ENCODE data around the gene PTPRN2.

The PTPRN2 gene

DNA sequence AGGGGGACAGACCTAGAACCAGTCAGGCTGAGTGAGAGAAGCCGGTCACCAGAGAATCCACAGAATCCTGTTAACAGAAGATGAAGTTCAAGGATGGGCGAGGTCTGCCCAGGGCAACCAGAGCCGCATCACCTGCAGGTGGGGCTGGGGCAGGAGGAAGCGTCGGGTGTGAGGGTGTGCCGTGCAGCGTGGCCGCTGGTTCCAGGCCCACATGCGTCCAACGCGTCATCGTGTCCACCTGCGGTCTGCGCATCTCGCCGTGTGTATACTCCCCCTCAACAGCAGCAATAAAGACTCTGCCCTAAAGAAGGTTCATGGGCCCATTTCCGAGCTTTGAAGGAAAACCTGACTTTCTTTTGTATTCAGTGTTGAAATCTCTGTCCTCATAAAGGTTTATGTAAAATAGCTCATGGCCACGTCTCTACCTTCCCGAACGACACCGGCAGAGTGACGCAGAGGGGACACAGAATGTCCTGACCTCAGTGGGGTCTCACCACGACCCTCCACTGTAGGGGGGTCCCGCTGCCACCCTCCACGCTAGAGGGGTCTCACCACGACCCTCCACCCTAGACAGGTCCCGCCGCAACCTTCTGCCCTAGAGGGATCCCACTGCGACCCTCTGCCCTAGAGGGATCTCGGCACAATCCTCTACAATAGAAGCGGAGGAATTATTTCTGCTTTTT is 446.9 kb downstream of the PTPRN2 start:
- no peak for DNase-seq (ENCODE audit: low read depth in 2 of 2)

DNA sequence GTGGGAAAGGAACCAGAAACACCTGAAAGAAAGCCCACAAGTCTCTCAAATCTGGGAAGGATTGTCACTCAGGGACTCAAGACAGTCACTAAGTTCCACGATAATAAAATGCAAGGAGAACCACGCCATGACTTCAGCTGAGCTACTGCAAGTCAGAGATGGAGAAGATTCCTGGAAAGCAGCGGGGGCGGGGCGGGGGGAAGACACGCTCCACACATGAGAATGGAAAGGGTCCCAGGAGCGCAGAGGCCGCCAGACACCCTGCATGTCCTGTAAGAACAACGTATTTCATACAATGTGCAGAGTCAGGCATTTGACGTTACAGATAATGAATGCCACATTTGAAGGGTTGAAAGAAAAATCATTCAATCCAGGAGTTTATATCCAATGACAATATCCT is 448.1 kb downstream of the PTPRN2 start:
- no peak for DNase-seq (ENCODE audit: low read depth in 2 of 2)

DNA sequence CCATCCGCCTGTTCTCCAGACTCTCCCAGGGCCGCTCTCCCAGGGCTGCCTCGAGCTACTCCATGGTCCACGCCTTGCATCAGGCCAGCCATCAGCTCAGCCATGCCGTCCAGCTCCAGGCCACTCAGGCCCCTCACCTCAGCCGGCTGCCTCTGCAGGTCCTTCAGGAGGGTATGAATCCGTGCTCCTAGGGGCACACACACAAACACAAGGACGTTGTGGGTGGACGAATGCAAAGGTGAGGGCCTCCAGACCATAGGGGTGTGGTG is 449.4 kb downstream of the PTPRN2 start:
- no peak for DNase-seq (ENCODE audit: low read depth in 2 of 2)

DNA sequence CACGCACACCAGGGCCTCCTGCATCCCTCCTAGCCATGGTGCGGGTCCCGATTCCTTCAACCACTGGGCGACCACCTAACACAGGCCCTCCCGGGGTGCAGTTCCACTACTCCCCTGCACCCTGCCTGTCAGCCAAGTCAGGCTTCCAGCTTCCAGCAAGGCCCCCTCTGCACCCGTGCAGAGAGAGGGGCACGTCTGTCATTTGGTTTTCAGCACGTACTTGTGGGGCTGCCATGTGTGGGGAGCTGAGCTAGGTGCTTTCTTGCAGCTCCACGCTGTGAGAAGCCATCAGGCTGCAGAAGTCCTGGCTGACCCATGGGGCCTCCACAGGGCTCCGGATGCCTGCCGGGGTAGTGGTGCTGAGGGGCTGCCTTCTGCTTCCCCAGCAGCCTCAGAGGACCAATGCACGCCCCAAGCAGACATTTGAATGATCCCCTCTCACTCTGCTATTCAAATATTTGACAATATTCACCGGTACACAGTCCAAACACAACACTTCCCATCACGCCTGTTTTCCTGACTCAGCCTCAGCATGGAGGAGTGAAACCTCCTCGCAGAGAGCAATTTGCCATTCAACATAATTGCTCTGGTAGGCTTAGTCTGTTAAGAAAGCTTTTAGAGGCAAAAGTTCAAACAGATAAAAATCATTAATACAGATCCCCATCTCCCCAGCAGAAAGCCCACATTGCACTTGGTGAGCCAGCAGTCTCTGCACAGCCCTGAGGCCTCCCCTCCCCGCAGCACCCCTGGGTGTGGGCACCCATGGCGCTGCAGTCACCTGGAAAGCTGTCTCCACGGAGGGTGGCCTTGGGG is 449.9 kb downstream of the PTPRN2 start:
- DNase-seq (ENCODE audit: low read depth in 2 of 2): no peak

DNA sequence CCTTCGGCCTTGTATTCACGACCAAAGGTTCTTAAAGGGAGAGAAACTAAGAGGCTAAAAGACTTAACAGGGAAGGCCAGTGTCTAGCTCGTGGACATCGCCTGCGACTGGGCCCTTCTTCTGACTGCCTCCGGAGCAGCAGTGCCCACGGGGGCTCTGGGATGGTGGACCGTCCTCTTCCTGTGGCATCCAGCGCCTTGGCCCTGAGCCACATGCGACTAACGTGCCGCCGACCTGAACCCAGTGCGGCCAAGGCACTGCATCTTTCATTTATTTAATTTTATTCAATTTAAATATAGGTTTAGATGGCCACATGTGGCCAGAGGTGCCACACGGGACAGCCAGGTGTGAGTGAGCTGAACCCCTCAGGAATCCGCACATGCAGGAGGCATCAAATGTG is 451.7 kb downstream of the PTPRN2 start:
- no peak for DNase-seq (ENCODE audit: low read depth in 2 of 2)

DNA sequence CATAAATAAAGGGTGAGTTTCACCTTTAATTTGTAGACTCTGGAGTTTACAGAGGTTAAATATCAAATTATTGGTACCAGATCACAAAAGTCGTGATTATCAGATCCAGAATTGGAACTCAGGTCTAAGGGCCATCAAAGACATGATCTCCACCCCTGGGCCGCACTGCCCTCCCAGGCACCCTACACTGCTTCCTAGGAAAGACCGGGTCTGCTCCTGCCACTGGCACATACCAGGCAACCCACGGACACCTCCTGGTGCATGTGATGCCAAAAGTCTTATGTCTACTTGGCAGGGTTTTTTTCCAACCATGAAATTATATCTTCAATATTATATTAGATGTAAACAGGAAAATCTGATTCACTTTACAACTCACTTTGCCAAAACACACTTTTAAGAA is 452.8 kb downstream of the PTPRN2 start:
- no peak for DNase-seq (ENCODE audit: low read depth in 2 of 2)

DNA sequence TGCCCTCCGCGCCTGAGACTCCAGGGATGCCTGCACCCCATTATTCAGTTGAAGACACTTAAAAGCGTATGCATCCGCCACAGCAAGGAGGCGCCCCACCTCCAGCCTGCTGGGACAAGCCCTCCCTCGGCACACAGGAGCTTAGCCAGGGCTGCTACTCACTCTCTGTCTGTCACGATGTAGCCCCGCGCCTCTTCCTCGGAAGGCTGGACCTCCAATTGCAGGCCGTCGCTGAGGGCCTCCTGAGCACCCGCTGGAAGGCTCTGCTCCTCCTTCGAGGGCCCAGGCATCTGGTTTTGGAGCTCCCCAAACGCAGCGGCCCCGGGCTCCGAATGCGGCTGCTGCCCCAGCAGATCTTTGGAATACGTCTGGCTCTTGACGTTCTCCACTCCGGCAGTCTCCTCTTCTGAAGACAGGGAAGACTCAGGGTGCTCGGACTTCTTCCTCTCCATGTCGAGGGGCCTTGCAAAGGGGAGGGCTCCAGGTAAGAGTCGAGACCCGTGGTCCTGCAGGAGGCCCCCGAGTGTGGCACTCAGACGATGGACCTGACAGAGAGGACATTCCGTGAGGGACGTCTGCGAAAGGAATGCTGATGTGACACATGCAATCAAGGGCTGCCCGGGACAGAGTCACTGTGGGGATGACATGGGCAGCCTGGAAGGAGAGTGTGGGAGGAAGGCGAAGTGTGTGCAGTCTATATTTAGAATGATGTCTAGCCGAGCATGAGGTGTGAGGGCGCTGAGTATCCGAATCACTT is 453.9 kb downstream of the PTPRN2 start:
- DNase-seq (ENCODE audit: low read depth in 2 of 2): no peak

DNA sequence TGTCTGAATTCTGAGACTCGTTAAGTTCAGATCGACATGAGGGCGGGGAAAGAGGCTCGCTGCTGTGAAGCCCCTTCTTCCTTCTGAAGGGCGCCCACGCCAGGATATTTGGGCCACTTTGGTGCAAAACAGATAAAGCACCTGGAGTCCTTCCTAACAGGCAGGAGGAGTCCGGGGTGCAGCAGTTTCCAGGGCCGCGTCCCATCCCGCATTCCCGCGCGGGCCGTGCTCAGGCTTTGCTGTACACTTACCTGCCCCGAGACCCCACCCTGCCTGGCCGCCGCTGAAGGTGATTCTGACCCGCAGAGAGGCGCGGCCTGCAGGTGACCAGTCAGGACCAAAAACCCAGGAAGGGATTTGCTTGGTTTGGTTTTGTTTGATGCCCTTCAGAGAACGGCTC is 454.6 kb downstream of the PTPRN2 start:
- no peak for DNase-seq (ENCODE audit: low read depth in 2 of 2)

DNA sequence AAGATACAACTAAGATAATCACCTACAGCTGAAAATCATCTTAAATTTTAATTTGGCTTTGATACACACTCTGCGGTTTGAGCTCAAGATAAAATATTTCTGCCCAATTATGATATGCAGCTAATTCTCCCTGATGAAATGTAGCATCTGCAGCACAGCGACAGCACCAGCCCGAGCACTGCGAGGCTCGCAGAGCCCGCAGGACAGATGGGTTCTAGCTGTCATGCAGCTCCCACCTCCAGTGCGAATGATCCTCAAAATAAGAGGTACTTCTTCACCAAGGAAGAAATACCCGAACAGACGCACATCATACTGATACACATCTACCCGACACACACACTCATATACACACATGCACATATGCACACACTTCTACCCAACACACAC is 457.6 kb downstream of the PTPRN2 start:
- DNase-seq (ENCODE audit: low read depth in 2 of 2): no peak

DNA sequence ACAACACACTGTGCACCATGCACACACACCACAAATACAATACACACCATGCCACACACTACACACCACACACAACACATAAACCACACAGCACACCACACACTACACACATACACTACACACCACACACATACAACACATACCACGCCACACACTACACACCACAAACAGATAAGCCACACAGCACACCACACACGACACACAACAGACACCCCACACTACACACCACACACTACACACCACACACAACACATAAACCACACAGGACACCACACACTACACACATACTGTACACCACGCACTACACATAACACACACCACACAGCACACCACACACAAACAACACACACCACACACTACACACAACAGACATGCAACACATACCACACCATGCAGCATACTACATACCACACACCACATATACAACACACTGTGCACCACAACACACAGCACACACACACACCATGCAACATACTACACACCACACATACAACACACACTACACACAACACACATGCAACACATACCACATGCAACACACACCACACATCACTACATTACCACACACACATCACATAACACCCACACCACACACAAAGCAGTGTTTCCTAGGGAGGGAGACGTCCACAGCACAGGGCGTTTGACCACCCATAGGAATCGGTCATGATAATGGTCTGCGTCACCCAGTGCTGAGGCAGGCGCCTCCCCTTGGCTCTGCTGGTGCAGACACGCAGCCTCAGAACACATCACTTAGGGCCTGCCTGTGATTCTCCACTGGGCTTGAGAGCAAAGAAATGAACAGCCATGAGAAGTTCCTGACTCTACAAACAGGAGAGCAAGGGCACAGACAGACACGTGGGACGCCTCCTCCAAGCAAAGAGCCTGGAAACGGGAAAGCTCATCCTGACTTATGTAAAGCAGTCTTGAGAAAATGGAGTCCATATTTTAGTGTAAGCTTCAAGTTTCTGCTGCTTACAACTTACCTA is 458.3 kb downstream of the PTPRN2 start:
- no peak for DNase-seq (ENCODE audit: low read depth in 2 of 2)

DNA sequence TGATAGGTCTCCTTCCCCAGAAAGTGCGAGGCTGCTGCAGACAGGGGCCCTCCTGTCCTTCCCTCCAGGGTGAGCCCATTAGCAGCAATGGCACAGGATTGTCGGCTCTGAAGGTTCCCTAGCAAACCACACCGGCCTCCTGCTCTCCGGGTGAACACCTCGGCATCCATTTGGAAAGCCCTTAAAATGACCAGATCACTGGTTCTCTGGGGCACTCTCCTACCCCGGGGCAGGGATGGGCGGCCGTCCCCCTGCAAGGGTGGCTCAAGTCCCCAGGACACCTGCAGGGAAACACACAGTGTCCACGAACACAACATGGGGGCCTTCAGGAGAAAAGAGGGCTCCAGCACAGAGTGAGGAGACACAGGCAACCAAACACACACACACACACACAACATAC is 459.1 kb downstream of the PTPRN2 start:
- no peak for DNase-seq (ENCODE audit: low read depth in 2 of 2)

DNA sequence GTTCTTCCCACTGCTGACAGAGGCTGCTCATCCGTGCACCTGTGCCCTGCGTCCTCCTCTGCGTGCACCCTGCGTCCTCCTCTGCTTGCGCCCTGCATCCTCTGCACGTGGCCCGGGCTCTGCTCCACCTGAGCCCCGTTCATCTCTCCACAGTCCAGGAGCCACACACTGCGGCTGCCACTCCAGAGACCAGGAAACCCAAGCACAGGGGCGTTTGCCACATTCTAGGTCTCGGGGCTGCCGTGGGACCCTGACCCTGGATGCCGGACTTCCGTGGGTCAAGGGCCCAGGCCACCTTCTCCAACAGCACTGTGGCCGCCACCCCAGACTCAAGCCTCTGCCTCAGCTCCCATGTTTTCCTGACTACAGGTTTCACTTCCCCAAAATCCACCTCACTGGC is 460.4 kb downstream of the PTPRN2 start:
- DNase-seq (ENCODE audit: low read depth in 2 of 2): no peak

DNA sequence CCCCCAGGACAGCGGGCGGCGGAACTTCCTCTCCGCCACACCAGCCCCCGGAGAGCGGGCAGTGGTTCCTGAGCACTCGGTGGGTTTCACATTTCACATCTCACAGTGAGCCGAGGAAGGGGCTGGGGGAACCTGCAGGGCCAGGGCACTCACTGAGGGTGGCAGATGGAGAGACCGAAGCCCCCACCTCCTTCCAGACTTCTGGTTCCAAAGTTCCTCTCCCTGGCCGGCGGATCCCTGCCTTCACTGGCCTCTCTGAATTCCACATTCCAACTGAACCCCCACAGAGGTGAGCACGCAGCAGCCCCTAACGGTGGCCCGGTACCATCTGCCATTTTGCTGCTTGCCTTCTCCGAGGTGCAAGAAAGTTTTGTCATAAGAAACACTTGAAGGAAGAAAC is 461.0 kb downstream of the PTPRN2 start:
- DNase-seq (ENCODE audit: low read depth in 2 of 2): no peak

DNA sequence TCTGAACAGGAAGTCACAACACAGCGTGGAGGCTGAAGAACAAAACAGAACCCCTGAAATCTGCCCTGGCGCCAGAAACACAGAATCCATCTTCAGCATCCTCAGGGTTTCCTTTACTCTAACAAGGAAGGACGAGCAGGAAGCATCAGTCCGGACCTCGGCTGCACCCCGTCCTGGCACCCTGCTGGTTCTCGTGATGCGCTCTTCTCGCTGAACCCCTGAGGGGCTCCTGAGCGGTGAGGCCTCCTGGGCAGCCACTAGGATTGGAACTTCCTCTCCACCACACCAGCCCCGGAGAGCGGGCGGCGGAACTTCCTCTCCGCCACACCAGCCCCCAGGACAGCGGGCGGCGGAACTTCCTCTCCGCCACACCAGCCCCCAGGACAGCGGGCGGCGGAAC is 461.9 kb downstream of the PTPRN2 start:
- DNase-seq (ENCODE audit: low read depth in 2 of 2): no peak

DNA sequence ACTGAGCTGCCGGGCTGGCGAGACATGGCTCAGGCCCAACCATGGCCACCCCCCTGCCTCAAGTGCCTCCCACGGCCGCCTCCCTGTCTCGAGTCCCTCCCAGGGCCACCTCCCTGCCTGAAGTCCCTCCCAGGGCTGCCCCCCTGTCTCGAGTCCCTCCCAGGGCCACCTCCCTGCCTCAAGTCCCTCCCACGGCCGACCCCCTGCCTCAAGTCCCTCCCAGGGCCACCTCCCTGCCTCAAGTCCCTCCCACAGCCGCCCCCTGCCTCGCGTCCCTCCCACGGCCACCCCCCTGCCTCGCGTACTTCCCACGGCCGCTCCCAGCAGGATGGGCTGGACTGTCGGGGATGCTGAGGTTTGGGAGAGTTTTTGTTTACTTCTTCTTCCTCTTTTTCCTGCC is 462.5 kb downstream of the PTPRN2 start:
- no peak for DNase-seq (ENCODE audit: low read depth in 2 of 2)

DNA sequence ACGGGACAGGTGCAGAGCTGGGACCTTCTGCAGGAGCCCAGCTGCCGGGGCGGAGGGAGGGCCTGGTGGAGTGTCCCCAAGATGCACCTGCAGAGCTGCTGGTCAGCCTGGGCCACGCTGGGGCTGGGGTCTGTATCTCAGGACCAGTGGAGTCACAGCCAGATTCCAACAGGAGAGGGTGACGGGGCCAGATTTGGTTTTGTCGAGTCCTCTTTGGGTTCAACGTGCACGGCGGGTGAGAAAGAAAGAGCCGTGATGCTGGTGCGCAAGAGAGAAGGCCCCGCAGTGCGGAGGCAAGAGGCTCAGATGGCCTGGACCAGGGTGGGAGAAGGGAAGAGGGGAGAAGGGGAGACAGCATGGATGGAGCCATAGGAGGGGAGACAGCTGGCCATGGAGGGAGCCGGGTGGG is 462.9 kb downstream of the PTPRN2 start:
- no peak for DNase-seq (ENCODE audit: low read depth in 2 of 2)

DNA sequence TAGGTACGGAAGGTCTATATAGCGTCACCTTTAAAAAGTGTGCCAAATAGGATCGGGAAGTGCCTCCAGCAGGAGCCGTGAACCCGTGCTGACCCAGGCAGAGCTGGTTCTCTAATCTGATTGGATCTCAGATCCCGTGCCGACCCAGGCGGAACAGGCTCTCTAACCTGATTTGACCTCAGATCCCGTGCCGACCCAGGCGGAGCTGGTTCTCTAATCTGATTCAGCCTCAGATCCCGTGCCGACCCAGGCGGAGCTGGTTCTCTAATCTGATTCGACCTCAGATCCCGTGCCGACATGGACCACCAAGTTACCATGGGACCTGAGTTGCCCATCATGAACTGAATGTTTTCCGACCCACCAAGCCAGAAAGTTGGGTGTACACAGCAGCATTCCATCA is 463.9 kb downstream of the PTPRN2 start:
- DNase-seq (ENCODE audit: low read depth in 2 of 2): no peak

DNA sequence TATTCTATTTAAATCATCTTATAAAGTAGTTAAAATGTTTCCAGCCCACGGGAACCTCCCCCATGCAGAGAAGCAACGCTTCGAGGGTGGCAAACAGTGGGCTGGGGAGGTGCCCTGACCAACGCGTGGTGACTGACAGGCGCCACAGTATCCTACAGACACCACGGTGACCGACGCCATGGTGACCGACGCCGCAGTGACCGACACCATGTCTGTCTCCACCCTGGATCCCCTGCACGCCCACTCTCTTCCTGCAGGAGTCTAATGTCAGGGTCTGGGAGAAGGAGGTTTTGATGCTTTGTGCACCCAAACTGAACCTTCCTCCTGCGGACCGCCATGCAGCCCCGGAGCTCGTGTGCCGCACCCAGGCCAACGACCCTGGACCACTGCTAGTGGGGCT is 464.4 kb downstream of the PTPRN2 start:
- DNase-seq (ENCODE audit: low read depth in 2 of 2): no peak

DNA sequence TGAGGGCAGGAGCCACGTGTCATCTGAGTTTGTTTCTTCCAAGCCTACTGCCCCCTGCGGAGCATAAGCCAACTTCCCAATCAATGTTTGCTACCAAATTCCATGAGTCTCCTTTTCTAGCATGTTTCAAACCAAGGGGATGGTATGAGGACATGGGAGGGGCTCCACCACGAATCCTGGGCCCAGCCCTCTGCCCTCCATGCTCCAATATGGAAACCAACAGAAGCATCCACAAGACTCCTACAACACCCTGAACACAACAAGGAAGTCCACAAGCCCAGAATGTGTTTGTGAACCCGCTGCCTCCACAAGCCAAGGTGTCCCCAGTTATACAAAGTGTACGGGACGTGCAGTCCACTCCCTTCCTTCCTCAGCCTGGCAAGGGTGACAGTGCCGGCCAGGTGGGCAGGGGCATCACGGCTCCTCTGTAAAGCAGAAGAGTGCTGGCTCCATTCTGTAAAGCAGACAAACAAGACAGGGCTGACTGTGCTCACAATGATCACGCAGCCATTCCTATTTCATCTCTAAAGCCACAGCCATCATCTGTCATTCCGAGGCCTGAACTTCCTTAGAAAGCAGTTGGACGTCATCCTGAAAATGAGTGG is 466.1 kb downstream of the PTPRN2 start:
- DNase-seq (ENCODE audit: low read depth in 2 of 2): no peak

DNA sequence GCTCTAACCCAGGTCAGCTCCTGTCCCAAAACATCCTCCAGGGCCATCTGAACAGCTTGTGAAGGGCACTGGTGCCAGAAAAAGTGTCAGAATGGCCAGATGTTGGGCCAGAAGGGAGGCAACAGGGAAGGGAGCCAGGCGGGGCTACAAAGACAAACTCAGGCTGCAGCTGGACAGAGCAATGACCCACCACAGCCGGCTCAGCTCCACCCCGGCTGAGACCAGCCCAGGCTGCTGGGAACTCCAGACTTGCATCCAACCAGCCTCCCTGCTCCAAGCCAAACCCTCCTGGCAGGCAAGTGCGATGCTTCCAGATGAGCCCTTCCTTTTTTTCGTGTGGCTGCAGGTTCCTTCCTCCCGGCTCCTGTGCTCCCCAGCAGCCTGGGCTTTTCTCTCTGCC is 466.9 kb downstream of the PTPRN2 start:
- no peak for DNase-seq (ENCODE audit: low read depth in 2 of 2)

DNA sequence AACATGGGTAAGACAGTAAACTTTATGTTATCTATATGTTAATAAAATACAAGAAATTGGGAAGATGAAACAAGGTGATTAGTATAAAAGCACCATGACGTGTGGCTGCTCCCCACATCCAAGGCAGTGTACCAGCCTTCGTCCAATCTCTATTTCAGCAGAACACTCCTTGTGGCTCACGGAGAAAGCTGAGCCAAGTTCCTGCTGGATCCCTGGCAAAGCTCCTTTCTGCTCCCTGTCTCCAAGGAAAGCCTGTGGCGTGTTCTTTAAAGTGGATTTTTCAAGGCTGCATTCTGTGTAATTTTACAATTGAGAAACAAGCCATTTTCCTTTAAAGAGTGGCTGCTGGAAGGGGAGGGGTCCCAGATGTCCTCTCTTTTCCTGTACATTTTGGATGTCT is 467.3 kb downstream of the PTPRN2 start:
- DNase-seq (ENCODE audit: low read depth in 2 of 2): no peak

All from activated CD4-positive, alpha-beta T cell treated with anti-CD3 and anti-CD28 coated beads for 24 hours (primary cell).